Pancreas (tissue), 10 donors: Measurements from ENCODE around the gene DSCAM. TPM values are rescaled to one million over a fixed set of nuclear protein-coding genes. Genes with fewer than 3 reads are reported as not detected.

Experiments
- ATAC-seq, 4 donors: fragments of 200-7000 bp; cut with Tn5 transposase; one replicate each; pipeline versions ENCODE4 v1.8.0 to v1.9.1; 2020; ENCODE audit warnings: mild to moderate bottlenecking in 4 of 4, moderate library complexity in 4 of 4
- DNase-seq, 6 donors: peaks; one replicate each; pipeline ENCODE4 v3.0.0-alpha.2; 2020
- FAIRE-seq: peaks from 2 replicates; lab custom pipeline; 2012; peaks lifted over from hg19 to GRCh38; lab: Jason Lieb, UNC
- H3K27ac ChIP-seq, 4 donors: fragments of 200-600 bp; sonication (generic); 1 replicate in 3 of 4; 2 replicates in 1 of 4; pipeline versions ENCODE4 v1.5.0 to v1.8.0; 2020
- H3K27me3 ChIP-seq, 4 donors: fragments of 200-600 bp; one replicate each; pipeline ENCODE4 v1.8.0; 2021
- H3K36me3 ChIP-seq, 3 donors: fragments of 200-600 bp; sonication (generic) in 1 of 3; one replicate each; pipeline versions ENCODE4 v1.5.0 to v1.8.0; 2020 to 2021
- H3K4me1 ChIP-seq, 3 donors: fragments of 200-600 bp; one replicate each; pipeline ENCODE4 v1.8.0; 2021
- H3K4me3 ChIP-seq, 4 donors: fragments of 200-600 bp; sonication (generic) in 2 of 4; one replicate each; pipeline versions ENCODE4 v1.5.0 to v1.8.0; 2020 to 2021
- H3K9me3 ChIP-seq, 4 donors: fragments of 200-600 bp; one replicate each; pipeline ENCODE4 v1.8.0; 2021
- CTCF ChIP-seq, 4 donors: fragments of 200-600 bp; sonication (generic) in 3 of 4; IDR thresholded peaks; one replicate each; pipeline versions ENCODE4 v1.5.0 to v1.8.0; 2021; ENCODE audit warnings: antibody characterized with exemption in 4 of 4
- WGBS, 2 donors: extraction: QIAGEN DNeasy Blood & Tissue Kit; methylation state at CpG; one replicate each; pipeline ENCODE4 v1.1.7; 2013; 5-methylcytosine and 5-hydroxymethylcytosine counted together
- intact Hi-C, 3 donors: fragments of 100-400 bp; cut with DNase I; formaldehyde crosslinking; loops; one replicate each; pipeline versions ENCODE4 v1.11.1 to v1.14.2; 2022
- microRNA-seq, 2 donors: library from miRNA; unstranded; fragments of <30 nt; microRNA quantifications; one replicate each; pipeline versions ENCODE4 to v1.1.0, GENCODE V29; 2019 to 2020
- polyA plus RNA-seq, 2 donors: library from polyadenylated mRNA; stranded (reverse); fragments of 200-250 nt; gene quantifications; one replicate each; pipeline ENCODE4 v1.2.3, GENCODE V29; 2013
- total RNA-seq, 6 donors: library from RNA; stranded (reverse); fragmentation: NEBNext Ultra II Directional in 4 of 6; extraction: Animal tissue kit (Norgen Biotek cat#: 25700) in 4 of 6; gene quantifications; one replicate each; pipeline versions ENCODE4 v1.2.1 to v1.2.4, GENCODE V29; 2021 to 2023
- donor health status: healthy with polysubstance abuse.
- donor health status: DM: no; HTN: no; CAD: no; lungs with moderate emphysema.
- donor health status: DM: no; HTN: no; CAD: no.
- donor health status: control.
- donor health status: control.
- donor health status: Bipolar disorder and iron deficiency.
- donor health status: DM: yes; HTN: yes; CAD: no.
- donor health status: DM: no; HTN: no; CAD: no.
- donor health status: DM: no; HTN: no; CAD: no.
- donor health status: DM: yes; HTN: yes; CAD: no.

DSCAM gene
- total and polyA plus RNA-seq, 8 donors, result 0.05 to 0.77 (median 0.14) TPM

- no peaks in the 10 kb centered on the region for H3K36me3 ChIP-seq
- DNase-seq (no peak), FAIRE-seq (no peak), ATAC-seq (no peak)
- no peaks in the 10 kb centered on the region for H3K27me3 ChIP-seq
- intact Hi-C loops, result no loop called here
- H3K4me3 ChIP-seq, result no peak overlapping the region
- no peaks in the 10 kb centered on the region for H3K4me1 ChIP-seq
- no peak for TF ChIP-seq CTCF (IDR thresholded peaks at IDR 0.05)
- no peak overlapping the region for H3K27ac ChIP-seq
- WGBS, 2 donors, result 80 to 88% methylated on average over 2 of the region's 2 CpGs
- H3K9me3 ChIP-seq, result no peaks in the 10 kb centered on the region
Measured at GRCh38 chr21:39968010-39968409, 878.9 kb downstream of the DSCAM start.

GRCh38 chr21:39966786-39967185 is 880.2 kb downstream of the DSCAM start:
- TF ChIP-seq CTCF (IDR thresholded peaks at IDR 0.05), result no peak
- no peak for ATAC-seq
- Histone ChIP-seq H3K36me3 (no peaks in the 10 kb centered on the region), H3K4me3 (no peak overlapping the region), H3K27ac (no peak overlapping the region), H3K9me3 (no peaks in the 10 kb centered on the region), H3K4me1 (no peaks in the 10 kb centered on the region), H3K27me3 (no peaks in the 10 kb centered on the region)
- FAIRE-seq, result no peak
- intact Hi-C loops, result no loop called here
- WGBS, 2 donors, result 50 to 65% methylated on average over 3 of the region's 3 CpGs
- DNase-seq, result no peak

- no peaks in the 10 kb centered on the region for H3K27me3 ChIP-seq
- 96% methylated on average over 1 of the region's 1 CpG for WGBS, 2 donors
- H3K4me3 ChIP-seq, result no peak overlapping the region
- intact Hi-C loops, result no loop called here
- no peak for DNase-seq
- H3K36me3 ChIP-seq, result no peaks in the 10 kb centered on the region
- H3K9me3 ChIP-seq, result no peaks in the 10 kb centered on the region
- no peak for TF ChIP-seq CTCF (IDR thresholded peaks at IDR 0.05)
- no peak for ATAC-seq
- no peaks in the 10 kb centered on the region for H3K4me1 ChIP-seq
- no peak for FAIRE-seq
- H3K27ac ChIP-seq, result no peak overlapping the region
Measured at GRCh38 chr21:39965026-39965425, 881.9 kb downstream of the DSCAM start.

- ATAC-seq (no peak), FAIRE-seq (no peak), DNase-seq (no peak)
- 54 to 56% methylated on average over 1 of the region's 1 CpG for WGBS, 2 donors
- no peak for TF ChIP-seq CTCF (IDR thresholded peaks at IDR 0.05)
- Histone ChIP-seq H3K27ac (no peak overlapping the region), H3K36me3 (no peaks in the 10 kb centered on the region), H3K4me3 (no peak overlapping the region), H3K4me1 (no peaks in the 10 kb centered on the region), H3K9me3 (no peaks in the 10 kb centered on the region), H3K27me3 (no peaks in the 10 kb centered on the region)
- intact Hi-C loops, result no loop called here
Measured at GRCh38 chr21:39961251-39961650, 885.7 kb downstream of the DSCAM start.

Small RNA genes within 50 kb of the gene (microRNA-seq; reads per million reads assigned to microRNA genes)
- gene MIR4760, result 0 reads per million in 2 donors
